SU-DHL-6 (cell line): ENCODE measurements around the gene PCDHGA4.
"Not testable (repeated sequence)": the region's sequence is repeated elsewhere in the genome, so short reads cannot be mapped to it uniquely, and the experiment has no call there.

Experiments
- H2AFZ ChIP-seq: fragments of 200-600 bp; sonication (generic); 2 replicates; pipeline ENCODE4 v1.6.1; 2014; ENCODE audit warnings: low read depth, mild to moderate bottlenecking, moderate library complexity, mixed read lengths, antibody characterized with exemption, low read length; ENCODE audit not compliant: severe bottlenecking
- H3F3A ChIP-seq: fragments of 200-600 bp; shearing (Covaris generic); 2 replicates; pipeline ENCODE4 v1.6.0; 2016; ENCODE audit warnings: antibody characterized with exemption, mild to moderate bottlenecking; ENCODE audit not compliant: insufficient read depth
- H3K27ac ChIP-seq: fragments of 200-600 bp; sonication (generic); 2 replicates; pipeline ENCODE4 v1.5.1; 2016; ENCODE audit warnings: low read depth, mild to moderate bottlenecking, low read length, moderate library complexity, mixed read lengths
- H3K27me3 ChIP-seq: fragments of 200-600 bp; sonication (generic), shearing (Covaris generic); 2 replicates; pipeline ENCODE4 v1.6.0; 2014; ENCODE audit warnings: mild to moderate bottlenecking, low read length
- H3K36me3 ChIP-seq: fragments of 200-600 bp; sonication (generic); 2 replicates; pipeline ENCODE4 v1.6.1; 2014; ENCODE audit warnings: mild to moderate bottlenecking, low read length, mixed read lengths
- H3K4me2 ChIP-seq: fragments of 300-600, 200-600 bp; shearing (Covaris generic), sonication (generic); 2 replicates; pipeline ENCODE4 v1.6.0; 2014; ENCODE audit warnings: low read length, low read depth, mild to moderate bottlenecking; ENCODE audit not compliant: poor library complexity, severe bottlenecking
- H3K4me3 ChIP-seq: fragments of 200-600 bp; sonication (generic); 2 replicates; pipeline ENCODE4 v1.5.1; 2014; ENCODE audit warnings: antibody characterized with exemption, low read length, mild to moderate bottlenecking, mixed read lengths; ENCODE audit not compliant: insufficient read depth, poor library complexity, severe bottlenecking
- H3K79me2 ChIP-seq: fragments of 200-600 bp; sonication (generic); 2 replicates; pipeline ENCODE4 v1.6.1; 2014; ENCODE audit warnings: mild to moderate bottlenecking, low read length, moderate library complexity; ENCODE audit not compliant: insufficient read depth
- H3K9ac ChIP-seq: fragments of 200-600 bp; sonication (generic); 2 replicates; pipeline ENCODE4 v1.7.0; 2014; ENCODE audit warnings: mild to moderate bottlenecking, low read length
- H3K9me2 ChIP-seq: fragments of 200-600 bp; sonication (generic); replicated peaks from 2 replicates; pipeline ENCODE4 v1.6.1; 2014; ENCODE audit warnings: low read length; ENCODE audit not compliant: insufficient read depth
- H3K9me3 ChIP-seq: fragments of 200-600 bp; sonication (generic); 2 replicates; pipeline ENCODE4 v1.6.1; 2014; ENCODE audit warnings: low read length, mixed read lengths; ENCODE audit not compliant: insufficient read depth
- H4K20me1 ChIP-seq: fragments of 200-600 bp; sonication (generic); 2 replicates; pipeline ENCODE4 v1.6.1; 2014; ENCODE audit warnings: low read depth, mild to moderate bottlenecking, antibody characterized with exemption, low read length, moderate library complexity, mixed read lengths
- CTCF ChIP-seq: fragments of 200-600 bp; sonication (generic); IDR thresholded peaks from one replicate; pipeline ENCODE4 v1.5.1; 2017; ENCODE audit warnings: antibody characterized with exemption, mild to moderate bottlenecking, low read length, moderate library complexity; ENCODE audit not compliant: insufficient read depth, poor library complexity, severe bottlenecking
- EZH2phosphoT487 ChIP-seq: fragments of 200-600 bp; sonication (generic), shearing (Covaris generic); conservative IDR thresholded peaks from 2 replicates; pipeline ENCODE4 v1.6.1; 2018; ENCODE audit warnings: mild to moderate bottlenecking, antibody characterized with exemption, low read length, moderate library complexity, mixed read lengths

PCDHGA4 gene

GRCh38 chr5:141382469-141383294 is 27.9 kb downstream of the PCDHGA4 start, which contains the start of gene PCDHGA7:
PCDHGA7 (plus strand) TSS chr5:141382742; CDS start chr5:141382900, 158 bp downstream.
- Histone ChIP-seq H4K20me1 (no peaks in the 10 kb centered on the region), H3K79me2 (no peaks in the 10 kb centered on the region), H3K27ac (peak within 1 kb of the TSS; percentile 35), H3K4me2 (peak within 1 kb of the TSS; percentile 54), H2AFZ (peak within 1 kb of the TSS; percentile 55), H3K9me2 (no peaks in the 10 kb centered on the region), H3K36me3 (peaks cover 5% of the 10 kb centered on the region; the same call in 1 of the 2 replicates), H3K9ac (peak within 1 kb of the TSS; percentile 59), H3K9me3 (peaks cover 18% of the 10 kb centered on the region; the same call in 1 of the 2 replicates), H3F3A (no peaks in the 10 kb centered on the region), H3K27me3 (no peaks in the 10 kb centered on the region), H3K4me3 (peak within 1 kb of the TSS; percentile 55)
- TF ChIP-seq CTCF (peak; percentile 40), EZH2phosphoT487 (no peak)

- H4K20me1 ChIP-seq = no peaks in the 10 kb centered on the region
- no peak for TF ChIP-seq CTCF
- no peak for TF ChIP-seq EZH2phosphoT487
- peak overlapping the region; percentile 54 for H3K4me2 ChIP-seq
- peak overlapping the region; percentile 55 for H3K4me3 ChIP-seq
- H3K9me2 ChIP-seq = no peaks in the 10 kb centered on the region
- H3K79me2 ChIP-seq = no peaks in the 10 kb centered on the region
- H2AFZ ChIP-seq = peak overlapping the region; percentile 55
- H3K27me3 ChIP-seq = no peaks in the 10 kb centered on the region
- H3K9me3 ChIP-seq = peaks cover 18% of the 10 kb centered on the region; the same call in 1 of the 2 replicates
- H3K9ac ChIP-seq = peak overlapping the region; percentile 59
- H3K36me3 ChIP-seq = peaks cover 3% of the 10 kb centered on the region; the same call in 1 of the 2 replicates
- peak overlapping the region; percentile 35; the same call in 1 of the 2 replicates for H3K27ac ChIP-seq
- H3F3A ChIP-seq = no peaks in the 10 kb centered on the region
Observed at GRCh38 chr5:141383345-141383744, 28.5 kb downstream of the PCDHGA4 start.

GRCh38 chr5:141384471-141385267 is 29.8 kb downstream of the PCDHGA4 start:
- no peak for TF ChIP-seq CTCF
- no peak for TF ChIP-seq EZH2phosphoT487
- H3K9ac ChIP-seq = no peak overlapping the region

GRCh38 chr5:141387557-141388311 is 32.9 kb downstream of the PCDHGA4 start, which contains the start of gene PCDHGB4:
PCDHGB4 (plus strand) TSS chr5:141387698; CDS start chr5:141387885, 187 bp downstream.
- not testable (repeated sequence) for H4K20me1 ChIP-seq, H3K9me2 ChIP-seq, H3K36me3 ChIP-seq, H3K4me3 ChIP-seq, H2AFZ ChIP-seq, H3K79me2 ChIP-seq, H3K9ac ChIP-seq, H3K27ac ChIP-seq, H3F3A ChIP-seq, H3K27me3 ChIP-seq
- Histone ChIP-seq H3K4me2 (peak within 1 kb of the TSS; percentile 13), H3K9me3 (peaks cover 18% of the 10 kb centered on the region; the same call in 1 of the 2 replicates)

More at GRCh38 chr5:141384471-141385267, 29.8 kb downstream of the PCDHGA4 start:
- H2AFZ ChIP-seq = no peak overlapping the region
- no peaks in the 10 kb centered on the region for H3F3A ChIP-seq
- no peak overlapping the region for H3K27ac ChIP-seq
- peaks cover 18% of the 10 kb centered on the region; the same call in 1 of the 2 replicates for H3K9me3 ChIP-seq
- H4K20me1 ChIP-seq = no peaks in the 10 kb centered on the region
- H3K27me3 ChIP-seq = no peaks in the 10 kb centered on the region
- H3K4me3 ChIP-seq = no peak overlapping the region
- H3K79me2 ChIP-seq = no peaks in the 10 kb centered on the region
- H3K36me3 ChIP-seq = peaks cover 3% of the 10 kb centered on the region; the same call in 1 of the 2 replicates
- H3K9me2 ChIP-seq = no peaks in the 10 kb centered on the region
- no peak overlapping the region for H3K4me2 ChIP-seq
